ENCODE data around the gene CACUL1. TPM values are rescaled to one million over a fixed set of nuclear protein-coding genes. Genes with fewer than 3 reads are reported as not detected.

Gene CACUL1
- total RNA-seq, 1 experiment from 2014 or later: 67.5 TPM

DNA sequence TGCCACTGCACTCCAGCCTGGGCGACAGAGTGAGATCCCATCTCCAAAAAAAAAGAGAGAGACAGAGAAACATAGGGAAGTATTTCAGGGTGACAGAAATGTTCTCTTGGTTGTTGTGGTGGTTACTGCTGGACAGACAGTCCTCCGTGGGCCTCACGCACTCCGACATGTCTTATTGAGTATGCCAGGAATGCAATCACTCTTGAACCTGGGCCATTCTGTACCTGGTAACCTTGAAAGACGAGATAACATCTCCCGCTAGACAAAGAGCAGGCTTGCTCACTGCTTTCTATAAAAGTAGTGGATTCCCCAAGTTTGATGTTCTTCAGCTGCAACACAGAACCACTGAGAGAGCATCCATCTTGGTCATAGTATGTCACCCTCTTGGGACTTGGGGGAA, 6.7 kb downstream of the CACUL1 start:
- intact Hi-C loops (cut with micrococcal nuclease): no loop called here
- no peak overlapping the region for H3K4me3 ChIP-seq (replicated peaks in 1 of 2; ENCODE audit: low read depth in 1 of 2, low read length in 2 of 2)
- CTCF ChIA-PET: no interaction called here
- H4K20me1 ChIP-seq (ENCODE audit: insufficient read depth): peaks cover 20% of the 10 kb centered on the region
- no peak for DNase-seq (ENCODE audit: low read depth, low spot score)
- no peak overlapping the region for H3K4me2 ChIP-seq (ENCODE audit: low read length)
- H2AFZ ChIP-seq (ENCODE audit: low read depth, low read length, poor library complexity, severe bottlenecking): no peak overlapping the region
- ATAC-seq: no peak
- POLR2A ChIA-PET: no interaction called here
- RAD21 ChIA-PET (ENCODE audit: low non-redundant PET in 1 of 2, low total read pairs in 2 of 2, uncharacterized antibody in 2 of 2, unreplicated experiment in 2 of 2): no interaction called here
- H3K27ac ChIP-seq (ENCODE audit: low read depth, low read length): no peak overlapping the region
- no peaks in the 10 kb centered on the region for H3K27me3 ChIP-seq (ENCODE audit: insufficient read depth, low read length)
- H3K9me2 ChIP-seq (ENCODE audit: insufficient read depth): no peaks in the 10 kb centered on the region
- H3K9ac ChIP-seq (ENCODE audit: low read length): no peak overlapping the region
- H3K79me2 ChIP-seq (ENCODE audit: insufficient read depth, low read length): peaks cover 99% of the 10 kb centered on the region
- no peaks in the 10 kb centered on the region; a peak in 1 of 4 replicates for H3K36me3 ChIP-seq (ENCODE audit: control insufficient read depth in 1 of 2, insufficient read depth in 2 of 2, low read length in 2 of 2)
- no TSS peak for BruUV-seq (replicated peaks)
- no peaks in the 10 kb centered on the region for H3K9me3 ChIP-seq (ENCODE audit: control insufficient read depth in 1 of 2, insufficient read depth in 1 of 2, low read depth in 1 of 2, low read length in 2 of 2)
- TF ChIP-seq POLR2AphosphoS5 (IDR thresholded peaks at IDR 0.05; ENCODE audit: low read depth, low read length) (no peak), EZH2phosphoT487 (IDR thresholded peaks at IDR 0.05; ENCODE audit: borderline replicate concordance) (no peak), YY1 (IDR thresholded peaks at IDR 0.05; ENCODE audit: extremely low read depth, insufficient replicate concordance, low read depth, low read length) (no peak), EGR1 (IDR thresholded peaks at IDR 0.05; ENCODE audit: low read depth) (no peak), ELF1 (IDR thresholded peaks at IDR 0.05; ENCODE audit: borderline replicate concordance, low read depth) (no peak), EZH2 (IDR thresholded peaks at IDR 0.05) (no peak), JUND (IDR thresholded peaks at IDR 0.05) (no peak), FOSL1 (IDR thresholded peaks at IDR 0.05; ENCODE audit: low read depth) (no peak)
- TF ChIP-seq, protein P1, sequence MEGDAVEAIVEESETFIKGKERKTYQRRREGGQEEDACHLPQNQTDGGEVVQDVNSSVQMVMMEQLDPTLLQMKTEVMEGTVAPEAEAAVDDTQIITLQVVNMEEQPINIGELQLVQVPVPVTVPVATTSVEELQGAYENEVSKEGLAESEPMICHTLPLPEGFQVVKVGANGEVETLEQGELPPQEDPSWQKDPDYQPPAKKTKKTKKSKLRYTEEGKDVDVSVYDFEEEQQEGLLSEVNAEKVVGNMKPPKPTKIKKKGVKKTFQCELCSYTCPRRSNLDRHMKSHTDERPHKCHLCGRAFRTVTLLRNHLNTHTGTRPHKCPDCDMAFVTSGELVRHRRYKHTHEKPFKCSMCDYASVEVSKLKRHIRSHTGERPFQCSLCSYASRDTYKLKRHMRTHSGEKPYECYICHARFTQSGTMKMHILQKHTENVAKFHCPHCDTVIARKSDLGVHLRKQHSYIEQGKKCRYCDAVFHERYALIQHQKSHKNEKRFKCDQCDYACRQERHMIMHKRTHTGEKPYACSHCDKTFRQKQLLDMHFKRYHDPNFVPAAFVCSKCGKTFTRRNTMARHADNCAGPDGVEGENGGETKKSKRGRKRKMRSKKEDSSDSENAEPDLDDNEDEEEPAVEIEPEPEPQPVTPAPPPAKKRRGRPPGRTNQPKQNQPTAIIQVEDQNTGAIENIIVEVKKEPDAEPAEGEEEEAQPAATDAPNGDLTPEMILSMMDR (IDR thresholded peaks at IDR 0.05 in 2 of 3, conservative IDR thresholded peaks at IDR 0.05 in 1 of 3; ENCODE audit: borderline replicate concordance in 1 of 3, insufficient read depth in 1 of 3, low read depth in 2 of 3, low read length in 2 of 3): no peak
- TF ChIP-seq, protein P2, sequence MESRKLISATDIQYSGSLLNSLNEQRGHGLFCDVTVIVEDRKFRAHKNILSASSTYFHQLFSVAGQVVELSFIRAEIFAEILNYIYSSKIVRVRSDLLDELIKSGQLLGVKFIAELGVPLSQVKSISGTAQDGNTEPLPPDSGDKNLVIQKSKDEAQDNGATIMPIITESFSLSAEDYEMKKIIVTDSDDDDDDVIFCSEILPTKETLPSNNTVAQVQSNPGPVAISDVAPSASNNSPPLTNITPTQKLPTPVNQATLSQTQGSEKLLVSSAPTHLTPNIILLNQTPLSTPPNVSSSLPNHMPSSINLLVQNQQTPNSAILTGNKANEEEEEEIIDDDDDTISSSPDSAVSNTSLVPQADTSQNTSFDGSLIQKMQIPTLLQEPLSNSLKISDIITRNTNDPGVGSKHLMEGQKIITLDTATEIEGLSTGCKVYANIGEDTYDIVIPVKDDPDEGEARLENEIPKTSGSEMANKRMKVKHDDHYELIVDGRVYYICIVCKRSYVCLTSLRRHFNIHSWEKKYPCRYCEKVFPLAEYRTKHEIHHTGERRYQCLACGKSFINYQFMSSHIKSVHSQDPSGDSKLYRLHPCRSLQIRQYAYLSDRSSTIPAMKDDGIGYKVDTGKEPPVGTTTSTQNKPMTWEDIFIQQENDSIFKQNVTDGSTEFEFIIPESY (IDR thresholded peaks at IDR 0.05; ENCODE audit: extremely low read depth, insufficient replicate concordance, low read length): no peak
- H3K4me1 ChIP-seq (ENCODE audit: control insufficient read depth in 1 of 2, insufficient read depth in 2 of 2, low read length in 2 of 2): peaks cover 2 to 18% of the 10 kb centered on the region in 2 experiments; a peak in 3 of 4 replicates

Measured in HCT116 (cell line).